Neural progenitor cell (in vitro differentiated cells): ENCODE data around the gene SLC6A11. TPM values are rescaled to one million over a fixed set of nuclear protein-coding genes. Genes with fewer than 3 reads are reported as not detected.
A peak's percentile ranks its signal among the peaks of the same experiment; 100 is the strongest.

Experiments used
- DNase-seq: peaks from one replicate; pipeline ENCODE4 v3.0.0-alpha.2; 2016; ENCODE audit warnings: low spot score
- H2AFZ ChIP-seq: fragments of 200-600 bp; sonication (generic); replicated peaks from 2 replicates; pipeline ENCODE4 v1.6.1; 2016; ENCODE audit warnings: antibody characterized with exemption
- H3F3A ChIP-seq: fragments of 200-600 bp; sonication (generic); 2 replicates; pipeline ENCODE4 v1.6.1; 2016; ENCODE audit warnings: antibody characterized with exemption, low read depth
- H3K27ac ChIP-seq: fragments of 200-600 bp; sonication (generic); 2 replicates; pipeline ENCODE4 v1.5.1; 2016; ENCODE audit warnings: mild to moderate bottlenecking
- H3K27me3 ChIP-seq: fragments of 200-600 bp; sonication (generic); 2 replicates; pipeline ENCODE4 v1.6.1; 2016; ENCODE audit warnings: mild to moderate bottlenecking, moderate library complexity
- H3K36me3 ChIP-seq: fragments of 200-600 bp; sonication (generic); 2 replicates; pipeline ENCODE4 v1.5.1; 2016
- H3K4me1 ChIP-seq: fragments of 200-600 bp; sonication (generic); 2 replicates; pipeline ENCODE4 v1.6.1; 2016; ENCODE audit warnings: mixed run types
- H3K4me2 ChIP-seq: fragments of 200-600 bp; sonication (generic); 2 replicates; pipeline ENCODE4 v1.6.1; 2016
- H3K4me3 ChIP-seq: fragments of 200-600 bp; sonication (generic); 2 replicates; pipeline ENCODE4 v1.5.1; 2016
- H3K79me2 ChIP-seq: fragments of 200-600 bp; sonication (generic); 2 replicates; pipeline ENCODE4 v1.6.1; 2016; ENCODE audit warnings: low read depth
- H3K9ac ChIP-seq: fragments of 200-600 bp; sonication (generic); 2 replicates; pipeline ENCODE4 v1.6.1; 2016
- H3K9me3 ChIP-seq: fragments of 200-600 bp; sonication (generic); 2 replicates; pipeline ENCODE4 v1.5.1; 2016; ENCODE audit warnings: low read depth
- H4K20me1 ChIP-seq: fragments of 200-600 bp; sonication (generic); 2 replicates; pipeline ENCODE4 v1.6.1; 2016; ENCODE audit warnings: low read depth
- H3K27ac Mint-ChIP-seq: 3 replicates; pipeline ENCODE4 v1.8.0; 2021; ENCODE audit warnings: mixed read lengths
- H3K27me3 Mint-ChIP-seq: 2 replicates; pipeline ENCODE4 v1.8.0; 2022; ENCODE audit warnings: low read depth, mild to moderate bottlenecking, inconsistent platforms, moderate library complexity, mixed read lengths; ENCODE audit not compliant: insufficient read depth
- H3K36me3 Mint-ChIP-seq: 3 replicates; pipeline ENCODE4 v1.8.0; 2021; ENCODE audit warnings: mixed read lengths
- H3K4me1 Mint-ChIP-seq: 3 replicates; pipeline ENCODE4 v1.8.0; 2021; ENCODE audit warnings: mixed read lengths
- H3K4me3 Mint-ChIP-seq: 3 replicates; pipeline ENCODE4 v1.8.0; 2021; ENCODE audit warnings: mild to moderate bottlenecking, moderate library complexity, mixed read lengths
- H3K9me3 Mint-ChIP-seq: 3 replicates; pipeline ENCODE4 v1.8.0; 2020; ENCODE audit warnings: mixed read lengths
- CTCF ChIP-seq: fragments of 200-600 bp; sonication (generic); IDR thresholded peaks from 2 replicates; pipeline ENCODE4 v1.5.1; 2017; ENCODE audit warnings: antibody characterized with exemption, mild to moderate bottlenecking
- EZH2 ChIP-seq: fragments of 200-600 bp; sonication (generic); IDR thresholded peaks from 2 replicates; pipeline ENCODE4 v1.6.1; 2017; ENCODE audit warnings: antibody characterized with exemption, mild to moderate bottlenecking, moderate library complexity
- EZH2phosphoT487 ChIP-seq: fragments of 200-600 bp; sonication (generic); IDR thresholded peaks from 2 replicates; pipeline ENCODE4 v1.6.1; 2017; ENCODE audit warnings: antibody characterized with exemption
- total RNA-seq: library from RNA; depleted of rRNA; stranded (reverse); fragments of >200 nt; gene quantifications from 2 replicates; pipeline ENCODE4 v1.2.3, GENCODE V29; 2015; ENCODE audit warnings: low replicate concordance

The SLC6A11 gene
- total RNA-seq, 1 donor from 2014 or later, result 0.86 TPM

GRCh38 chr3:10949197-10949596 is 133.2 kb downstream of the SLC6A11 start:
- no peaks in the 10 kb centered on the region for H3F3A ChIP-seq
- no peak overlapping the region for H2AFZ ChIP-seq
- no peaks in the 10 kb centered on the region for H3K79me2 ChIP-seq
- H3K27me3 ChIP-seq, result no peaks in the 10 kb centered on the region
- H3K27ac ChIP-seq, result no peak overlapping the region
- no peaks in the 10 kb centered on the region for H3K36me3 ChIP-seq
- Mint-ChIP-seq H3K9me3 (no peaks in the 10 kb centered on the region), H3K27me3 (peaks cover 7% of the 10 kb centered on the region), H3K27ac (no peak overlapping the region), H3K4me1 (peaks cover 11% of the 10 kb centered on the region), H3K4me3 (no peak overlapping the region), H3K36me3 (no peaks in the 10 kb centered on the region)
- H3K9ac ChIP-seq, result no peak overlapping the region
- no peak for DNase-seq
- H3K4me3 ChIP-seq, result no peak overlapping the region
- TF ChIP-seq EZH2phosphoT487 (no peak), EZH2 (no peak), CTCF (no peak)
- H3K4me1 ChIP-seq, result no peaks in the 10 kb centered on the region
- no peaks in the 10 kb centered on the region for H3K9me3 ChIP-seq
- no peaks in the 10 kb centered on the region for H4K20me1 ChIP-seq
- no peak overlapping the region for H3K4me2 ChIP-seq

- H3K27ac ChIP-seq, result no peak overlapping the region
- H3K27me3 ChIP-seq, result no peaks in the 10 kb centered on the region
- no peak overlapping the region for H3K4me3 ChIP-seq
- H3K9me3 Mint-ChIP-seq, result no peaks in the 10 kb centered on the region
- no peak overlapping the region for H3K4me3 Mint-ChIP-seq
- H3K36me3 Mint-ChIP-seq, result no peaks in the 10 kb centered on the region
- H3K4me1 Mint-ChIP-seq, result peaks cover 15% of the 10 kb centered on the region
- H3K4me1 ChIP-seq, result no peaks in the 10 kb centered on the region
- no peak for TF ChIP-seq EZH2phosphoT487
- peak; percentile 68 for TF ChIP-seq CTCF
- H2AFZ ChIP-seq, result peak overlapping the region; percentile 85
- H3K27me3 Mint-ChIP-seq, result peaks cover 6% of the 10 kb centered on the region
- peak overlapping the region; percentile 1 for H3K27ac Mint-ChIP-seq
- H3K9ac ChIP-seq, result no peak overlapping the region
- H3K36me3 ChIP-seq, result no peaks in the 10 kb centered on the region
- no peaks in the 10 kb centered on the region for H4K20me1 ChIP-seq
- H3K4me2 ChIP-seq, result no peak overlapping the region
- no peaks in the 10 kb centered on the region for H3F3A ChIP-seq
- peak; percentile 54 for DNase-seq
- H3K79me2 ChIP-seq, result no peaks in the 10 kb centered on the region
- no peaks in the 10 kb centered on the region for H3K9me3 ChIP-seq
These were observed 134.7 kb downstream of the SLC6A11 start for GRCh38 chr3:10950476-10951294.

GRCh38 chr3:10951295-10951926 is 135.4 kb downstream of the SLC6A11 start:
- DNase-seq, result no peak
- Histone ChIP-seq H3K36me3 (no peaks in the 10 kb centered on the region), H2AFZ (peak overlapping the region; percentile 85), H3K9ac (no peak overlapping the region), H3K9me3 (no peaks in the 10 kb centered on the region), H3K27me3 (no peaks in the 10 kb centered on the region), H3K4me1 (no peaks in the 10 kb centered on the region), H3K4me3 (no peak overlapping the region), H3K27ac (no peak overlapping the region), H3F3A (no peaks in the 10 kb centered on the region), H4K20me1 (no peaks in the 10 kb centered on the region), H3K4me2 (no peak overlapping the region), H3K79me2 (no peaks in the 10 kb centered on the region)
- H3K27ac Mint-ChIP-seq, result no peak overlapping the region
- no peak overlapping the region for H3K4me3 Mint-ChIP-seq
- peaks cover 19% of the 10 kb centered on the region for H3K4me1 Mint-ChIP-seq
- no peaks in the 10 kb centered on the region for H3K9me3 Mint-ChIP-seq
- H3K36me3 Mint-ChIP-seq, result no peaks in the 10 kb centered on the region
- H3K27me3 Mint-ChIP-seq, result peaks cover 8% of the 10 kb centered on the region
- TF ChIP-seq CTCF (no peak), EZH2 (no peak), EZH2phosphoT487 (no peak)
